GM13977 (cell line): ENCODE results near the gene KSR1.
A peak's percentile ranks its signal among the peaks of the same experiment; 100 is the strongest.

ENCODE experiments used
- DNase-seq: peaks from one replicate; pipeline ENCODE4 v3.0.0; 2012; ENCODE audit warnings: low spot score
- CTCF ChIP-seq: IDR thresholded peaks from 2 replicates; pipeline ENCODE4 v1.5.1; 2012; ENCODE audit warnings: mild to moderate bottlenecking, control low read depth; ENCODE audit not compliant: insufficient read depth; ENCODE audit errors: extremely low read depth, missing control alignments
- in situ Hi-C: fragments of 300-500 bp; cut with MboI; formaldehyde crosslinking; loops from one replicate; pipeline ENCODE4 v1.12.0; 2022; ENCODE audit warnings: low sequenced_read_pairs, low pct_unique_long_range_greater_than_20kb, mixed read lengths, inconsistent platforms; ENCODE audit not compliant: unreplicated experiment

The KSR1 gene

GRCh38 chr17:27600471-27600870 lies 144.2 kb downstream of the KSR1 start:
- no peak for DNase-seq
- no peak for TF ChIP-seq CTCF
- in situ Hi-C loops, result loop anchor here (10.0 kb wide), 2 partner anchors 54 to 366 kb away; no protein-coding TSS in a partner anchor

GRCh38 chr17:27601069-27601974 lies 145.1 kb downstream of the KSR1 start:
- peak; percentile 84 for DNase-seq
- TF ChIP-seq CTCF, result peak; percentile 92
- in situ Hi-C loops, result loop anchor here (10.0 kb wide), 2 partner anchors 53 to 367 kb away; no protein-coding TSS in a partner anchor

- no peak for TF ChIP-seq CTCF
- in situ Hi-C loops, result loop anchor here (10.0 kb wide), 2 partner anchors 53 to 367 kb away; no protein-coding TSS in a partner anchor
Measured at GRCh38 chr17:27601975-27602302, 145.7 kb downstream of the KSR1 start.

GRCh38 chr17:27602721-27603420 lies 146.6 kb downstream of the KSR1 start:
- in situ Hi-C loops, result loop anchor here (10.0 kb wide), 2 partner anchors 52 to 368 kb away; no protein-coding TSS in a partner anchor
- DNase-seq, result peak; percentile 90
- TF ChIP-seq CTCF, result peak; percentile 97

More at GRCh38 chr17:27601975-27602302, 145.7 kb downstream of the KSR1 start:
- no peak for DNase-seq

- no peak for TF ChIP-seq CTCF
- no peak for DNase-seq
Measured at GRCh38 chr17:27603421-27603770, 147.1 kb downstream of the KSR1 start.

More at GRCh38 chr17:27603421-27603770, 147.1 kb downstream of the KSR1 start:
- in situ Hi-C loops, result loop anchor here (10.0 kb wide), 2 partner anchors 51 to 369 kb away; no protein-coding TSS in a partner anchor
